ENCODE data around the gene DMD. TPM values are rescaled to one million over a fixed set of nuclear protein-coding genes. Genes with fewer than 3 reads are reported as not detected.

The DMD gene
- total RNA-seq, 4 donors from 2014 or later = 18.7 to 69.5 (median 38.5) TPM

DNA sequence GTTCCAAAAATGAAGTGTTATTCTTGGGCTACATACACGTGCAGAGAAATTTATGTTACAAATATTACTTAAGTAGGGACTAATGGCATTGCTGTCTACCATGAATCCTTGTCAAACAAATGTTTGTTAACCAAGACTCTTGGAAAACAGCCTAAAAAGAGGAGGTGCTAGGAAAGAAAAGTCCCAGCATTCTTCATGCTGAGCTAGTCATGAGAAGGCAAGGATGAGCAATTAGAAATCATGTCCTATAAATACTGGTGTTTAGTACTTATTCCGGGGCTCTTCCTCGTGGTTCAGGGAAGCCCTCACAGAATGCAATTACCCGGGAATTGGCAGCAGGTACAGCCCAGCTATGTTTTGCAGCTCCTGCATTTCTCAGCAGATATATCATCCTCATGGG, 1761.4 kb downstream of the DMD start:
- no peak for TF ChIP-seq EP300 (IDR thresholded peaks at IDR 0.05)
- TF ChIP-seq, protein P1, sequence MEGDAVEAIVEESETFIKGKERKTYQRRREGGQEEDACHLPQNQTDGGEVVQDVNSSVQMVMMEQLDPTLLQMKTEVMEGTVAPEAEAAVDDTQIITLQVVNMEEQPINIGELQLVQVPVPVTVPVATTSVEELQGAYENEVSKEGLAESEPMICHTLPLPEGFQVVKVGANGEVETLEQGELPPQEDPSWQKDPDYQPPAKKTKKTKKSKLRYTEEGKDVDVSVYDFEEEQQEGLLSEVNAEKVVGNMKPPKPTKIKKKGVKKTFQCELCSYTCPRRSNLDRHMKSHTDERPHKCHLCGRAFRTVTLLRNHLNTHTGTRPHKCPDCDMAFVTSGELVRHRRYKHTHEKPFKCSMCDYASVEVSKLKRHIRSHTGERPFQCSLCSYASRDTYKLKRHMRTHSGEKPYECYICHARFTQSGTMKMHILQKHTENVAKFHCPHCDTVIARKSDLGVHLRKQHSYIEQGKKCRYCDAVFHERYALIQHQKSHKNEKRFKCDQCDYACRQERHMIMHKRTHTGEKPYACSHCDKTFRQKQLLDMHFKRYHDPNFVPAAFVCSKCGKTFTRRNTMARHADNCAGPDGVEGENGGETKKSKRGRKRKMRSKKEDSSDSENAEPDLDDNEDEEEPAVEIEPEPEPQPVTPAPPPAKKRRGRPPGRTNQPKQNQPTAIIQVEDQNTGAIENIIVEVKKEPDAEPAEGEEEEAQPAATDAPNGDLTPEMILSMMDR (IDR thresholded peaks at IDR 0.05) = no peak
- TF ChIP-seq POLR2AphosphoS5 (IDR thresholded peaks at IDR 0.05) = no peak
- TF ChIP-seq POLR2A (IDR thresholded peaks at IDR 0.05) = no peak
- no peaks in the 10 kb centered on the region for H3K27me3 ChIP-seq
- no peak overlapping the region for H3K27ac ChIP-seq
- no peaks in the 10 kb centered on the region for H3K9me3 ChIP-seq
- DNase-seq (ENCODE audit: low spot score in 2 of 2) = no peak
- 58% methylated on average over 4 of the region's 4 CpGs for WGBS
- H3K36me3 ChIP-seq = no peaks in the 10 kb centered on the region
- no peaks in the 10 kb centered on the region for H3K4me1 ChIP-seq
- no peak overlapping the region for H3K4me3 ChIP-seq

DNA sequence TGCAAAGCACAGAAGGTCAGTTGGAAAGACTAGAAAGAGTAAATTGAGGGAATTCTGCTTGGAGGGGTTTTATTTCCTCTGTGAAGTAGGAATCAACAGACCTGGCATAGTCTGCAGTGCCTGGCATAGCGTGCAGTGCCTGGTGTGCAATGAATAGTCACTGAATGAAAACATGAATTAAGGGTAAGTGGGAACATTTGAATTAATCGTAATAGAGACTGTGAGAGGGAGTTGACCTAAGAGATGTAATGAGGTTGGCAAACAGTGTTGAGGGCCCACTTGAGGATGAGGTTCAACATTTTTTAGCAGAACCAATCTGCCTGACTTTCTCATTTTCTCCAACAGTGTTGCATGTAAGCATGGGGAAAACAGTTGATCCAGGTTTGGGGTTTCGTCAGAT, 1762.3 kb downstream of the DMD start:
- 68% methylated on average over 3 of the region's 3 CpGs for WGBS
- Histone ChIP-seq H3K9me3 (no peaks in the 10 kb centered on the region), H3K4me1 (no peaks in the 10 kb centered on the region), H3K4me3 (no peak overlapping the region), H3K27me3 (no peaks in the 10 kb centered on the region), H3K27ac (no peak overlapping the region), H3K36me3 (no peaks in the 10 kb centered on the region)
- TF ChIP-seq POLR2A (IDR thresholded peaks at IDR 0.05) (no peak), POLR2AphosphoS5 (IDR thresholded peaks at IDR 0.05) (no peak), EP300 (IDR thresholded peaks at IDR 0.05) (no peak)
- TF ChIP-seq, protein P1 (IDR thresholded peaks at IDR 0.05) = no peak
- no peak for DNase-seq (ENCODE audit: low spot score in 2 of 2)

DNA sequence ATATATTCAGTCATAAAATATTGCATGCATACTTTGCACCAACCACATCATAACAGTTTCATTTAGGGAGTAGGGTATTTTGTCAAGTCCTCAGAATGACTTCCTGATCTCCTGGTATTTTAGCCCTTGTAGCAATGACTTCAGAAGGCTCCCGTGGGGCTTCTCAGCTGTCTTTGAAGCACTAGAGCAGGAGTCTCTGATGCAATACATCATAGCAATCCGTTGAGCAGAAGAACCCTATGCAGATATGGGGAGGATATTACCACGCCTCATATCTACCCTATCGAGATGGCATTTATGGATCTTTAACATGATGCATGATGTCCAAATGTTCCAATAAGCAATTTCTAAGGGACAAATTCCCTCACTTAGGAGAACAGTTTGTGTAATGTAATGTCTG, 1765.8 kb downstream of the DMD start:
- no peaks in the 10 kb centered on the region for H3K27me3 ChIP-seq
- no peaks in the 10 kb centered on the region for H3K9me3 ChIP-seq
- DNase-seq (ENCODE audit: low spot score in 2 of 2) = no peak
- no peaks in the 10 kb centered on the region for H3K4me1 ChIP-seq
- no peaks in the 10 kb centered on the region for H3K36me3 ChIP-seq
- H3K4me3 ChIP-seq = no peak overlapping the region
- no peak overlapping the region for H3K27ac ChIP-seq
- TF ChIP-seq EP300 (IDR thresholded peaks at IDR 0.05) = no peak
- TF ChIP-seq, protein P1 (IDR thresholded peaks at IDR 0.05) = no peak
- TF ChIP-seq POLR2AphosphoS5 (IDR thresholded peaks at IDR 0.05) = no peak
- TF ChIP-seq POLR2A (IDR thresholded peaks at IDR 0.05) = no peak
- WGBS = 59% methylated on average over 4 of the region's 4 CpGs

DNA sequence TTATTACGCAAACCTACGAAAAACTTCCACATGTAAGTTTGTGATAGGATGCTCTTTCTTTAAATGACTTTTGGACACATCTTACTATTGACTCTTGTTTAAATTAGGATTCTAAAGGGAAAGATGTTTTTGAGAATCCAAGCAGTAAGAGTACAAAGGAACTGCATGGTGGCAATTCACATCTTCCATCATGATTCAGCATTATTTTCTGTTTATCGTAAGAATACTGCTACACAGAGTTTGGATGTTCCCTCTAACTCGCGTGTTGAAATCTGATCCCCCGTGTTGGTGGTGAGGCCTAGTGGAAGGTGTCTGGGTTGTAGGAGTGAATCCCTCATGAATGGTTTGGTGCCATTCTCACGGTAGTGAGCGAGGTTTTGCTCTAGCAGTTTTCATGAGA, 1767.7 kb downstream of the DMD start:
- Histone ChIP-seq H3K36me3 (no peaks in the 10 kb centered on the region), H3K9me3 (no peaks in the 10 kb centered on the region), H3K27ac (no peak overlapping the region), H3K27me3 (no peaks in the 10 kb centered on the region), H3K4me1 (no peaks in the 10 kb centered on the region), H3K4me3 (no peak overlapping the region)
- TF ChIP-seq POLR2AphosphoS5 (IDR thresholded peaks at IDR 0.05) = no peak
- no peak for TF ChIP-seq EP300 (IDR thresholded peaks at IDR 0.05)
- TF ChIP-seq, protein P1 (IDR thresholded peaks at IDR 0.05) = no peak
- TF ChIP-seq POLR2A (IDR thresholded peaks at IDR 0.05) = no peak
- 90% methylated on average over 8 of the region's 8 CpGs for WGBS
- no peak for DNase-seq (ENCODE audit: low spot score in 2 of 2)

DNA sequence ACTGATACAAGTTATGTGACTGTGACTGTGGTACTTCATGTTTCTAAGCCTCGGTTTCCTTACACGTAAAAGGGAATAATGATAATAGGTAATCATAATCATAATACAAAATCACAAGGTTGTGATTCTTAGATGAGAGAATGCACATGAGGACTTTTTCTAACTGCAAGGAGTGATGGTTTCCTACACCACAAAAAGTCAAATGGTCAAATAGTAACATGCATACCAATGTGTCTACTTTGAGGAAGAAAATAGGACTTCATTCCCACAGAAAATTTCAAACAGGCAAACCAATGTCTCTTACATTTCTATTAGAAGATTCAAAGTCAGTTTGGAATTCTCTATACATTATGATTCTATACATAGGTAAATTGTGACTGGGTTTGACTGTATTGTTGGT, 1770.8 kb downstream of the DMD start:
- Histone ChIP-seq H3K4me3 (no peak overlapping the region), H3K4me1 (no peaks in the 10 kb centered on the region), H3K27me3 (no peaks in the 10 kb centered on the region), H3K36me3 (no peaks in the 10 kb centered on the region), H3K27ac (no peak overlapping the region), H3K9me3 (no peaks in the 10 kb centered on the region)
- DNase-seq (ENCODE audit: low spot score in 2 of 2) = no peak
- TF ChIP-seq, protein P1 (IDR thresholded peaks at IDR 0.05) = no peak
- no peak for TF ChIP-seq POLR2AphosphoS5 (IDR thresholded peaks at IDR 0.05)
- WGBS = 83% methylated on average over 2 of the region's 2 CpGs
